C4-2B (cell line): ENCODE results near the gene COA5.

Experiments used
- H3K27ac ChIP-seq: fragments of 450-650 bp; 2 replicates; pipeline ENCODE4 v1.5.1; 2017
- CTCF ChIP-seq: fragments of 450-650 bp; conservative IDR thresholded peaks from 2 replicates; pipeline ENCODE4 v1.5.1; 2017; ENCODE audit warnings: mild to moderate bottlenecking
- ZFX ChIP-seq: fragments of 450-650 bp; IDR thresholded peaks from 2 replicates; pipeline ENCODE4 v1.6.1; 2017

COA5 gene

GRCh38 chr2:98586551-98587140, 21.7 kb downstream of the COA5 start:
- H3K27ac ChIP-seq: no peak overlapping the region
- TF ChIP-seq CTCF: no peak
- no peak for TF ChIP-seq ZFX

GRCh38 chr2:98585386-98585785, 22.9 kb downstream of the COA5 start:
- TF ChIP-seq ZFX (no peak), CTCF (no peak)
- no peak overlapping the region for H3K27ac ChIP-seq

- no peak for TF ChIP-seq CTCF
- no peak for TF ChIP-seq ZFX
- no peak overlapping the region for H3K27ac ChIP-seq
Observed at GRCh38 chr2:98583816-98584618, 24.3 kb downstream of the COA5 start.

GRCh38 chr2:98583276-98583675, 25.0 kb downstream of the COA5 start:
- TF ChIP-seq ZFX (no peak), CTCF (no peak)
- H3K27ac ChIP-seq: no peak overlapping the region

- TF ChIP-seq ZFX (no peak), CTCF (no peak)
- H3K27ac ChIP-seq: no peak overlapping the region
Observed at GRCh38 chr2:98582523-98582922, 25.8 kb downstream of the COA5 start.

GRCh38 chr2:98580656-98581284, 27.5 kb downstream of the COA5 start:
- TF ChIP-seq CTCF (no peak), ZFX (no peak)
- no peak overlapping the region for H3K27ac ChIP-seq

- TF ChIP-seq ZFX (no peak), CTCF (no peak)
- H3K27ac ChIP-seq: no peak overlapping the region
Observed at GRCh38 chr2:98579926-98580325, 28.4 kb downstream of the COA5 start.
